SH-SY5Y (cell line): ENCODE results near the gene PARVB.

Source experiments
- GATA2 ChIP-seq: IDR thresholded peaks from 2 replicates; pipeline ENCODE4 v1.6.1; 2011; ENCODE audit warnings: mild to moderate bottlenecking, low read depth, low read length
- GATA3 ChIP-seq: IDR thresholded peaks from 2 replicates; pipeline ENCODE4 v1.6.1; 2011; ENCODE audit warnings: low read depth, mild to moderate bottlenecking, low read length, moderate library complexity

DNA sequence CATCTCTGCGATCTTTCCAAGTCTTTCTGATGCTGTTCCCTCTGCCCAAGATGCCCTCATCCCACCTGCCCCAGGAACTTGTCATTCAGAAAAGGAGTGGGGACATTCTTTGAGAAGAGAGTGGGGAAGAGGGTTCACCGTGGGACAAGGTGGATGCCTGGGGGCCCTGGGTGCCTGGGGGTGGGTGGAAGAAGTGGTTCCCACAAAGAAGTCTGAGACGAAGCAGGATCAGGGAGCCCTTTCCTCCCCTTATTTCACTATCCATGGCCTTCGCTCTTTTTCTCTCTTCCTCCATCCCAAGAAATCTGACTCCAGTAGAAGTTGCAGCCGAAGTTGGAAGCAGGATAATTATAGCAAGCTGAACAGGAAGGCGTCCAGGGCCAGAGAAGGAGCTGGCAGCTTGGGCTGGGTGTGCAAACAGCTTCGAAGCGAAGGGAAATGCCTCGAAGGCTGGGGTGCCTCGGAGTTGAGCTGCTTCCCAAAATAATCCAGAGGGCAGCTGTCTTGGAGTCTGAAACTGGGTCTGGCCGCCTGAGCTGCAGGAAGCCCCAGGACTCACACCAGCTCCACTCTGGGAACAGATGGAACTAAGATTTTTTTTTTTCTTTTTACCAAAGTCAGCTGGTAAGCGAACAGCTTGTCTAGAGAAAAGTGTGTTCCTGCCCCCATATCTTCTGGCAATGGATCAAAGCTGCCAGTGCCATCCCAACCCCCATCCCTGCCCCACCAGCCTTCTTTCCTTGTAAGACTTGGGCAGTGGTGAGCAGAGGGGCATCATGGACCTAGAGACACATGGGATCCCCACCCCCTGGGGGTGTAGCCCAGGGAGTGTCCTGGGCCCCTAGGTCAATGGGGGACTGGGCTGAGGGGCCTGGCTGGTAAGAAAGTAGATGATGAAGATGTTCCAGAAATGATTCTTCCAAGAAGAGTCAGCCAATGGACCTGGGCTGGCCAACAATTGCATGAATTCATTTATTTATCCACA is 188.1 kb downstream of the PARVB start:
- no peak for TF ChIP-seq GATA2
- TF ChIP-seq GATA3: no peak
